Stimulated activated CD8-positive, alpha-beta memory T cell treated with anti-CD3 and anti-CD28 coated beads, Interleukin-4, amount 100 ng/mL, for 1 hour (primary cell): ENCODE data around the gene IGFALS.
A peak's percentile ranks its signal among the peaks of the same experiment; 100 is the strongest.

ENCODE experiments used
- DNase-seq, 2 donors: peaks; one replicate each; pipeline ENCODE4 v3.0.0-alpha.2; 2020; ENCODE audit warnings: low read depth in 2 of 2, low spot score in 1 of 2

Gene IGFALS

GRCh38 chr16:1777375-1778199 is 15.9 kb downstream of the IGFALS start:
- DNase-seq: no peak

GRCh38 chr16:1776991-1777374 is 16.5 kb downstream of the IGFALS start:
- no peak for DNase-seq

GRCh38 chr16:1776672-1776955 is 16.9 kb downstream of the IGFALS start:
- no peak for DNase-seq

GRCh38 chr16:1775846-1776671 is 17.4 kb downstream of the IGFALS start:
- DNase-seq: no peak

GRCh38 chr16:1775006-1775845 is 18.3 kb downstream of the IGFALS start:
- DNase-seq: no peak

GRCh38 chr16:1774448-1774780 is 19.1 kb downstream of the IGFALS start:
- DNase-seq: no peak

GRCh38 chr16:1773703-1774447 is 19.6 kb downstream of the IGFALS start:
- no peak for DNase-seq

GRCh38 chr16:1772908-1773702 is 20.4 kb downstream of the IGFALS start, which contains the start of gene MRPS34:
Gene MRPS34 (minus strand): TSS chr16:1773134. CDS start chr16:1773119, 15 bp downstream.
- peak; percentile 57 to 61 for DNase-seq

- DNase-seq: no peak
Measured at GRCh38 chr16:1772362-1772907, 21.1 kb downstream of the IGFALS start, which contains the start of gene EME2. Gene EME2 (plus strand): TSS chr16:1772810. CDS start chr16:1773228, 418 bp downstream.

GRCh38 chr16:1771864-1772361 is 21.6 kb downstream of the IGFALS start:
- no peak for DNase-seq

- DNase-seq: peak; percentile 52 to 56
Measured at GRCh38 chr16:1771188-1771863, 22.2 kb downstream of the IGFALS start, which contains the start of gene NME3. Gene NME3 (minus strand): TSS chr16:1771543. CDS start chr16:1771534, 9 bp downstream.

- no peak for DNase-seq
Measured at GRCh38 chr16:1770328-1771187, 22.9 kb downstream of the IGFALS start.

- DNase-seq: no peak
Measured at GRCh38 chr16:1769402-1770300, 23.9 kb downstream of the IGFALS start.

- no peak for DNase-seq
Measured at GRCh38 chr16:1768767-1769401, 24.6 kb downstream of the IGFALS start.

GRCh38 chr16:1768061-1768766 is 25.3 kb downstream of the IGFALS start:
- no peak for DNase-seq
